ENCODE measurements around the gene GPBP1. TPM values are rescaled to one million over a fixed set of nuclear protein-coding genes. Genes with fewer than 3 reads are reported as not detected.
A peak's percentile ranks its signal among the peaks of the same experiment; 100 is the strongest.
"Not testable (repeated sequence)": the region's sequence is repeated elsewhere in the genome, so short reads cannot be mapped to it uniquely, and the experiment has no call there.

The GPBP1 gene
- polyA plus RNA-seq, 3 donors, result 23.2 to 43.7 (median 30.9) TPM

- H4K20me1 ChIP-seq (ENCODE audit: insufficient read depth, low read length), result peaks cover 100% of the 10 kb centered on the region
- H3K79me2 ChIP-seq (ENCODE audit: insufficient read depth, low read length), result peaks cover 100% of the 10 kb centered on the region
- Mint-ChIP-seq H3K36me3 (peaks cover 9 to 58% of the 10 kb centered on the region in 2 donors), H3K4me3 (peak overlapping the region in 1 of 2 donors; percentile 26), H3K4me1 (peaks cover 56% of the 10 kb centered on the region), H3K9me3 (peaks cover 4 to 10% (median 5%) of the 10 kb centered on the region in 7 donors), H3K27me3 (ENCODE audit: low read depth in 3 of 3) (peaks cover 0 to 2% (median 0%) of the 10 kb centered on the region in 3 donors), H3K27ac (peak overlapping the region; percentile 6 to 87 (median 77))
- peak overlapping the region; percentile 41 for H3K4me2 ChIP-seq (replicated peaks; ENCODE audit: extremely low read depth, low read length, poor library complexity, severe bottlenecking)
- no peaks in the 10 kb centered on the region for H3K27me3 ChIP-seq (ENCODE audit: control insufficient read depth in 2 of 2, insufficient read depth in 2 of 2, low read length in 2 of 2)
- TF ChIP-seq CTCF (IDR thresholded peaks at IDR 0.05), result no peak
- intact Hi-C loops (cut with micrococcal nuclease), result no loop called here
- H3K36me3 ChIP-seq (replicated peaks in 1 of 2; ENCODE audit: control insufficient read depth in 1 of 2, insufficient read depth in 2 of 2, low read length in 2 of 2), result peaks cover 4 to 27% of the 10 kb centered on the region in 2 donors
- peak overlapping the region in 1 of 2 donors; percentile 59 for H3K27ac ChIP-seq (ENCODE audit: low read depth in 1 of 2, low read length in 2 of 2)
- no peak overlapping the region for H3K9ac ChIP-seq (ENCODE audit: insufficient read depth, low read length, poor library complexity, severe bottlenecking)
- peaks cover 40 to 54% of the 10 kb centered on the region in 2 donors for H3K4me1 ChIP-seq (ENCODE audit: control insufficient read depth in 1 of 2, insufficient read depth in 2 of 2, low read length in 2 of 2)
- H3K9me3 ChIP-seq (replicated peaks in 1 of 2; ENCODE audit: control insufficient read depth in 1 of 2, insufficient read depth in 1 of 2, low read length in 2 of 2), result no peaks in the 10 kb centered on the region
- H3K4me3 ChIP-seq (replicated peaks in 1 of 3; ENCODE audit: low read depth in 2 of 3, low read length in 3 of 3), result peak overlapping the region in 1 of 3 experiments; percentile 43
- no peak for DNase-seq
- H2AFZ ChIP-seq (ENCODE audit: insufficient read depth, low read depth, low read length, poor library complexity, severe bottlenecking), result no peak overlapping the region
- WGBS (ENCODE audit: insufficient coverage), result 23% methylated on average over 2 of the region's 4 CpGs
Observed at GRCh38 chr5:57186194-57186593, 12.3 kb downstream of the GPBP1 start.

- 10% methylated on average over 3 of the region's 4 CpGs for WGBS (ENCODE audit: insufficient coverage)
- Histone ChIP-seq H3K4me3 (replicated peaks in 1 of 3; ENCODE audit: low read depth in 2 of 3, low read length in 3 of 3) (peak overlapping the region in 1 of 3 experiments; percentile 14), H3K36me3 (replicated peaks in 1 of 2; ENCODE audit: control insufficient read depth in 1 of 2, insufficient read depth in 2 of 2, low read length in 2 of 2) (peaks cover 14 to 44% of the 10 kb centered on the region in 2 donors), H4K20me1 (ENCODE audit: insufficient read depth, low read length) (peaks cover 100% of the 10 kb centered on the region), H3K4me1 (ENCODE audit: control insufficient read depth in 1 of 2, insufficient read depth in 2 of 2, low read length in 2 of 2) (peaks cover 40 to 49% of the 10 kb centered on the region in 2 donors), H3K4me2 (replicated peaks; ENCODE audit: extremely low read depth, low read length, poor library complexity, severe bottlenecking) (peak overlapping the region; percentile 22), H3K79me2 (ENCODE audit: insufficient read depth, low read length) (peaks cover 100% of the 10 kb centered on the region), H3K27ac (ENCODE audit: low read depth in 1 of 2, low read length in 2 of 2) (peak overlapping the region in 1 of 2 donors; percentile 53)
- H3K9ac ChIP-seq (ENCODE audit: insufficient read depth, low read length, poor library complexity, severe bottlenecking); H2AFZ ChIP-seq (ENCODE audit: insufficient read depth, low read depth, low read length, poor library complexity, severe bottlenecking); intact Hi-C loops (cut with micrococcal nuclease); DNase-seq; H3K9me3 ChIP-seq (replicated peaks in 1 of 2; ENCODE audit: control insufficient read depth in 1 of 2, insufficient read depth in 1 of 2, low read length in 2 of 2); H3K9me3 Mint-ChIP-seq; H3K27me3 Mint-ChIP-seq (ENCODE audit: low read depth in 3 of 3); H3K27me3 ChIP-seq (ENCODE audit: control insufficient read depth in 2 of 2, insufficient read depth in 2 of 2, low read length in 2 of 2): not testable (repeated sequence)
- H3K27ac Mint-ChIP-seq, result peak overlapping the region; percentile 6 to 85 (median 44)
- H3K4me1 Mint-ChIP-seq, result peaks cover 47% of the 10 kb centered on the region
- H3K36me3 Mint-ChIP-seq, result peaks cover 17 to 67% of the 10 kb centered on the region in 2 donors
- H3K4me3 Mint-ChIP-seq, result peak overlapping the region in 1 of 2 donors; percentile 65
Observed at GRCh38 chr5:57187977-57188376, 14.1 kb downstream of the GPBP1 start.

Measured in CD14-positive monocyte (primary cell).